ENCODE measurements around the gene SLC1A3.

Gene SLC1A3

GRCh38 chr5:36658038-36658756, 51.8 kb downstream of the SLC1A3 start:
- DNase-seq = no peak

- DNase-seq = no peak
Measured at GRCh38 chr5:36659411-36659810, 53.0 kb downstream of the SLC1A3 start.

- DNase-seq = no peak
Measured at GRCh38 chr5:36660397-36661049, 54.1 kb downstream of the SLC1A3 start.

GRCh38 chr5:36661456-36662220, 55.2 kb downstream of the SLC1A3 start:
- no peak for DNase-seq

- DNase-seq = no peak
Measured at GRCh38 chr5:36662291-36662851, 56.0 kb downstream of the SLC1A3 start.

GRCh38 chr5:36664766-36665165, 58.4 kb downstream of the SLC1A3 start:
- no peak for DNase-seq

- no peak for DNase-seq
Measured at GRCh38 chr5:36665628-36666027, 59.2 kb downstream of the SLC1A3 start.

GRCh38 chr5:36666274-36666673, 59.9 kb downstream of the SLC1A3 start:
- DNase-seq = no peak

GRCh38 chr5:36666986-36667385, 60.6 kb downstream of the SLC1A3 start:
- no peak for DNase-seq

GRCh38 chr5:36667824-36668223, 61.4 kb downstream of the SLC1A3 start:
- no peak for DNase-seq

- no peak for DNase-seq
Measured at GRCh38 chr5:36669015-36669651, 62.7 kb downstream of the SLC1A3 start.

- DNase-seq = no peak
Measured at GRCh38 chr5:36670548-36670947, 64.1 kb downstream of the SLC1A3 start.

GRCh38 chr5:36675282-36675681, 68.9 kb downstream of the SLC1A3 start:
- DNase-seq = no peak

GRCh38 chr5:36679221-36679989, 73.0 kb downstream of the SLC1A3 start:
- no peak for DNase-seq

- DNase-seq = no peak
Measured at GRCh38 chr5:36680066-36680465, 73.7 kb downstream of the SLC1A3 start.

GRCh38 chr5:36681711-36682110, 75.3 kb downstream of the SLC1A3 start:
- no peak for DNase-seq

- DNase-seq = no peak
Measured at GRCh38 chr5:36682499-36682898, 76.1 kb downstream of the SLC1A3 start.

- DNase-seq = no peak
Measured at GRCh38 chr5:36683821-36684434, 77.5 kb downstream of the SLC1A3 start.

GRCh38 chr5:36685631-36686288, 79.4 kb downstream of the SLC1A3 start:
- no peak for DNase-seq

GRCh38 chr5:36686881-36687280, 80.5 kb downstream of the SLC1A3 start:
- no peak for DNase-seq

GRCh38 chr5:36688722-36689121, 82.3 kb downstream of the SLC1A3 start:
- DNase-seq = no peak

All from NCI-H1417 treated with DMSO at 0.1 percent for 48 hours (cell line).